ENCODE measurements around the gene GLDN.

GLDN gene

DNA sequence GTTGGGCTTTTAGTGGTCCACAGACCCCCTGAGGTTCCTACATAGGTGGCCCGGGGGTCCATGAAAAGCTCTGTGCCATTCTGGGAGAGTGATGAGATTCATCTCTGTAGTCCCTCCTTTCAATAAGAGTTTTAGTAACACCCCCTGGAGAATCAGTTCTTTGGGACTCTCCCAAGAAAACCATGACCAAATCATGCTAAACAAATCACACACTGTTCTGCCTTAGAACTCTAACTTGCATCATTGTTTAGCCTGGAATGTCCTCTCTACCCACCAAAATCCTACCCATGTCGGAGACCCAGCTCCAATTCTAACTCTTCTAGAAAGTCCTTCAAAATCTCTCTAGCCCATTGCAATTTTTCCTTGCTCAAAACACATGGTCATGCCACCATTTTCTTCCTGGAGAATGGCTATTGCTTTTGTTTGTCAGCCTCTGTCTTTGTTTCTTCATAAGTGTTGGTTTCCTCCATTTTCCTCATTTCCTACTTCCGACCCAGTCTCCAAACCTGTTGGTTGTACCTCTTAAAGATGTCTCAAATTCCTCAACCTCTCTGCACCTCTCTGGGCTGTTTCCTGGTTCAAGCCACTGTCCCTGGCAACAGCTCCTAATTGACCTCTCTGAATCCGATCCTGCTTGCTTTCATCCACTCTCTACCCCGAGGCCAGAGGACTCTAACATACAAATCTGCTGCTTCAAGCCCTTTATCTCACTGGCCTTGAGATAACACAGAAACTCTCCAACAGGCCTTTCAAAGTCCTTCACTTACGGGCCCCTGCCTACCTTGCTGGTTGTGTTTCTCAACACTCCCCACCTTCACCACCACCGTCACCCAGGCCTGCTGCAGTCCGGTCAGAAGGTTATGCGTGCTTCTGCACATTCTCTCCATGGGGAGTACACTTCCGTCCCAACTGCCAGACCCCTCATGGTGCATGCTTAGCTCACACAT lies 26.8 kb upstream of the GLDN start:
- TF ChIP-seq, protein P1, sequence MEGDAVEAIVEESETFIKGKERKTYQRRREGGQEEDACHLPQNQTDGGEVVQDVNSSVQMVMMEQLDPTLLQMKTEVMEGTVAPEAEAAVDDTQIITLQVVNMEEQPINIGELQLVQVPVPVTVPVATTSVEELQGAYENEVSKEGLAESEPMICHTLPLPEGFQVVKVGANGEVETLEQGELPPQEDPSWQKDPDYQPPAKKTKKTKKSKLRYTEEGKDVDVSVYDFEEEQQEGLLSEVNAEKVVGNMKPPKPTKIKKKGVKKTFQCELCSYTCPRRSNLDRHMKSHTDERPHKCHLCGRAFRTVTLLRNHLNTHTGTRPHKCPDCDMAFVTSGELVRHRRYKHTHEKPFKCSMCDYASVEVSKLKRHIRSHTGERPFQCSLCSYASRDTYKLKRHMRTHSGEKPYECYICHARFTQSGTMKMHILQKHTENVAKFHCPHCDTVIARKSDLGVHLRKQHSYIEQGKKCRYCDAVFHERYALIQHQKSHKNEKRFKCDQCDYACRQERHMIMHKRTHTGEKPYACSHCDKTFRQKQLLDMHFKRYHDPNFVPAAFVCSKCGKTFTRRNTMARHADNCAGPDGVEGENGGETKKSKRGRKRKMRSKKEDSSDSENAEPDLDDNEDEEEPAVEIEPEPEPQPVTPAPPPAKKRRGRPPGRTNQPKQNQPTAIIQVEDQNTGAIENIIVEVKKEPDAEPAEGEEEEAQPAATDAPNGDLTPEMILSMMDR (IDR thresholded peaks at IDR 0.05; ENCODE audit: low read length), result no peak
- no peak for TF ChIP-seq EZH2phosphoT487 (IDR thresholded peaks at IDR 0.05; ENCODE audit: low read length)
- no peak for TF ChIP-seq EZH2 (optimal IDR thresholded peaks at IDR 0.05; ENCODE audit: low read depth, low read length)
- H3K79me2 ChIP-seq (ENCODE audit: low read length), result no peaks in the 10 kb centered on the region
- H3K9me3 ChIP-seq (replicated peaks; ENCODE audit: insufficient read depth, low read length), result no peaks in the 10 kb centered on the region
- DNase-seq, result no peak
- no peaks in the 10 kb centered on the region for H3F3A ChIP-seq (ENCODE audit: insufficient read depth, low read length)
- no peak overlapping the region for H2AFZ ChIP-seq (ENCODE audit: low read length)
- H3K4me1 ChIP-seq (ENCODE audit: low read length), result no peaks in the 10 kb centered on the region
- no peaks in the 10 kb centered on the region for H3K36me3 ChIP-seq (replicated peaks; ENCODE audit: insufficient read depth, low read length)
- H4K20me1 ChIP-seq (ENCODE audit: insufficient read depth, low read length), result no peaks in the 10 kb centered on the region
- no peaks in the 10 kb centered on the region for H3K27me3 ChIP-seq (replicated peaks; ENCODE audit: insufficient read depth, low read length)
- no peak overlapping the region for H3K27ac ChIP-seq (ENCODE audit: low read length)
- no peaks in the 10 kb centered on the region for H3K9me2 ChIP-seq (replicated peaks; ENCODE audit: insufficient read depth, low read length)
- no peak overlapping the region for H3K4me2 ChIP-seq (ENCODE audit: low read depth, low read length)
- H3K4me3 ChIP-seq (ENCODE audit: low read length), result no peak overlapping the region
- H3K9ac ChIP-seq (ENCODE audit: low read length), result no peak overlapping the region

GRCh38 chr15:51315726-51316125 lies 25.7 kb upstream of the GLDN start:
- Histone ChIP-seq H3K79me2 (ENCODE audit: low read length) (no peaks in the 10 kb centered on the region), H3K4me2 (ENCODE audit: low read depth, low read length) (no peak overlapping the region), H2AFZ (ENCODE audit: low read length) (no peak overlapping the region), H3K36me3 (replicated peaks; ENCODE audit: insufficient read depth, low read length) (no peaks in the 10 kb centered on the region), H3K9ac (ENCODE audit: low read length) (no peak overlapping the region), H3K27ac (ENCODE audit: low read length) (no peak overlapping the region), H3K4me1 (ENCODE audit: low read length) (no peaks in the 10 kb centered on the region), H3K27me3 (replicated peaks; ENCODE audit: insufficient read depth, low read length) (no peaks in the 10 kb centered on the region), H3K9me2 (replicated peaks; ENCODE audit: insufficient read depth, low read length) (no peaks in the 10 kb centered on the region), H3K4me3 (ENCODE audit: low read length) (no peak overlapping the region), H3F3A (ENCODE audit: insufficient read depth, low read length) (no peaks in the 10 kb centered on the region), H4K20me1 (ENCODE audit: insufficient read depth, low read length) (no peaks in the 10 kb centered on the region), H3K9me3 (replicated peaks; ENCODE audit: insufficient read depth, low read length) (no peaks in the 10 kb centered on the region)
- TF ChIP-seq, protein P1 (IDR thresholded peaks at IDR 0.05; ENCODE audit: low read length), result no peak
- TF ChIP-seq EZH2phosphoT487 (IDR thresholded peaks at IDR 0.05; ENCODE audit: low read length) (no peak), EZH2 (optimal IDR thresholded peaks at IDR 0.05; ENCODE audit: low read depth, low read length) (no peak)
- no peak for DNase-seq

DNA sequence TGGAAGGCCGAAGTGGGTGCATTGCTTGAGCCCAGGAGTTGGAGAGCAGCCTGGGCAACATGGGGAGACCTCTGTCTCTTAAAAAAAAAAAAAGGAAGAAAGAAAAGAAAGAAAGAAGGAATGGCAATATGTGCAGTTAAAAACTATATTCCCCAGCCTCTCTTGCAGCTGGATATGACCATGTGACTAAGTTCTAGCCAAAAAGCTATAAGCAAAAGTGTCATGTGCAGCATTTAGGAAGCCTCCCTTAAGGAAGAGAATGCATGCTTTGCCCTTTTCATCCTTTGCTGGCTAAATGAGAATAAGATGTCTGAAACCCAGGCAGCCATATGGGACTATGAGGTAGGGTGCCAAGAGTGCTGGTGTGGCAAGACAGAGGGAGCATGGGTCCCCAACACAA lies 24.8 kb upstream of the GLDN start:
- Histone ChIP-seq H3K9me2 (replicated peaks; ENCODE audit: insufficient read depth, low read length) (no peaks in the 10 kb centered on the region), H3K9me3 (replicated peaks; ENCODE audit: insufficient read depth, low read length) (no peaks in the 10 kb centered on the region), H3K4me3 (ENCODE audit: low read length) (no peak overlapping the region), H3K4me1 (ENCODE audit: low read length) (no peaks in the 10 kb centered on the region), H2AFZ (ENCODE audit: low read length) (no peak overlapping the region), H3K4me2 (ENCODE audit: low read depth, low read length) (no peak overlapping the region), H3K36me3 (replicated peaks; ENCODE audit: insufficient read depth, low read length) (no peaks in the 10 kb centered on the region), H4K20me1 (ENCODE audit: insufficient read depth, low read length) (no peaks in the 10 kb centered on the region), H3K79me2 (ENCODE audit: low read length) (no peaks in the 10 kb centered on the region), H3K9ac (ENCODE audit: low read length) (no peak overlapping the region), H3K27ac (ENCODE audit: low read length) (no peak overlapping the region), H3K27me3 (replicated peaks; ENCODE audit: insufficient read depth, low read length) (no peaks in the 10 kb centered on the region), H3F3A (ENCODE audit: insufficient read depth, low read length) (no peaks in the 10 kb centered on the region)
- TF ChIP-seq, protein P1 (IDR thresholded peaks at IDR 0.05; ENCODE audit: low read length), result no peak
- TF ChIP-seq EZH2 (optimal IDR thresholded peaks at IDR 0.05; ENCODE audit: low read depth, low read length), result no peak
- no peak for DNase-seq
